Measurements from ENCODE around the gene SULT1C3. TPM values are rescaled to one million over a fixed set of nuclear protein-coding genes. Genes with fewer than 3 reads are reported as not detected.

The SULT1C3 gene
- total and polyA plus RNA-seq, 2 donors: not detected

GRCh38 chr2:108297436-108298141, 57.8 kb downstream of the SULT1C3 start:
- Histone ChIP-seq H3K4me3 (ENCODE audit: low read depth, low read length) (no peak overlapping the region), H3K36me3 (ENCODE audit: insufficient read depth) (no peaks in the 10 kb centered on the region), H3K4me1 (ENCODE audit: insufficient read depth) (no peaks in the 10 kb centered on the region), H3K27ac (ENCODE audit: low read depth) (no peak overlapping the region)
- WGBS: 80% methylated on average over 9 of the region's 9 CpGs
- no peak for DNase-seq (ENCODE audit: extremely low spot score)

GRCh38 chr2:108301558-108301957, 61.8 kb downstream of the SULT1C3 start:
- no peak for DNase-seq (ENCODE audit: extremely low spot score)
- Histone ChIP-seq H3K27ac (ENCODE audit: low read depth) (no peak overlapping the region), H3K4me3 (ENCODE audit: low read depth, low read length) (no peak overlapping the region), H3K4me1 (ENCODE audit: insufficient read depth) (no peaks in the 10 kb centered on the region), H3K36me3 (ENCODE audit: insufficient read depth) (no peaks in the 10 kb centered on the region)
- WGBS: 90% methylated on average over 7 of the region's 7 CpGs

- Histone ChIP-seq H3K27ac (ENCODE audit: low read depth) (no peak overlapping the region), H3K36me3 (ENCODE audit: insufficient read depth) (no peaks in the 10 kb centered on the region), H3K4me1 (ENCODE audit: insufficient read depth) (no peaks in the 10 kb centered on the region), H3K4me3 (ENCODE audit: low read depth, low read length) (no peak overlapping the region)
- WGBS: 81% methylated on average over 2 of the region's 2 CpGs
- DNase-seq (ENCODE audit: extremely low spot score): no peak
Measured at GRCh38 chr2:108304975-108305374, 65.2 kb downstream of the SULT1C3 start.

- Histone ChIP-seq H3K36me3 (ENCODE audit: insufficient read depth) (no peaks in the 10 kb centered on the region), H3K27ac (ENCODE audit: low read depth) (no peak overlapping the region), H3K4me3 (ENCODE audit: low read depth, low read length) (no peak overlapping the region), H3K4me1 (ENCODE audit: insufficient read depth) (no peaks in the 10 kb centered on the region)
- DNase-seq (ENCODE audit: extremely low spot score): no peak
- 92% methylated on average over 2 of the region's 2 CpGs for WGBS
Measured at GRCh38 chr2:108305901-108306300, 66.1 kb downstream of the SULT1C3 start.

GRCh38 chr2:108309903-108310302, 70.1 kb downstream of the SULT1C3 start:
- Histone ChIP-seq H3K4me3 (ENCODE audit: low read depth, low read length) (no peak overlapping the region), H3K4me1 (ENCODE audit: insufficient read depth) (peaks cover under 1% of the 10 kb centered on the region), H3K27ac (ENCODE audit: low read depth) (no peak overlapping the region), H3K36me3 (ENCODE audit: insufficient read depth) (no peaks in the 10 kb centered on the region)
- no peak for DNase-seq (ENCODE audit: extremely low spot score)

Other genes with a start within 250 kb of the SULT1C3 start
- gene SULT1C2, start 48.9 kb downstream of the SULT1C3 start, total RNA-seq: 3.3 TPM
- 0.15 TPM for gene SULT1C2, start 48.9 kb downstream of the SULT1C3 start, polyA plus RNA-seq
- gene SULT1C4, start 138.0 kb downstream of the SULT1C3 start, total RNA-seq: 31.9 TPM
- gene SULT1C4, start 138.0 kb downstream of the SULT1C3 start, polyA plus RNA-seq: 4.6 TPM
- 110 TPM for gene GCC2, start 209.2 kb downstream of the SULT1C3 start, total RNA-seq
- gene GCC2, start 209.2 kb downstream of the SULT1C3 start, polyA plus RNA-seq: 15.3 TPM